Breast epithelium (tissue), 4 donors: ENCODE results near the gene ERN1. TPM values are rescaled to one million over a fixed set of nuclear protein-coding genes. Genes with fewer than 3 reads are reported as not detected.

Experiments
- DNase-seq, 2 donors: peaks; one replicate each; pipeline ENCODE4 v3.0.0-alpha.2; 2019; ENCODE audit warnings: low spot score in 2 of 2
- H3K27ac ChIP-seq, 2 donors: fragments of 200-600 bp; sonication (generic) in 1 of 2; one replicate each; pipeline ENCODE4 v1.5.1; 2016 to 2019; ENCODE audit warnings: mild to moderate bottlenecking in 1 of 2
- H3K27me3 ChIP-seq, 2 donors: fragments of 200-600 bp; sonication (generic) in 1 of 2; one replicate each; pipeline versions ENCODE4 v1.5.1 to v1.6.0; 2017 to 2019; ENCODE audit warnings: control low read depth in 1 of 2, mild to moderate bottlenecking in 1 of 2
- H3K36me3 ChIP-seq: fragments of 200-600 bp; one replicate; pipeline ENCODE4 v1.5.1; 2019
- H3K4me1 ChIP-seq, 2 donors: fragments of 200-600 bp; sonication (generic); one replicate each; pipeline ENCODE4 v1.5.1; 2016 to 2019; ENCODE audit warnings: control low read depth in 1 of 2
- H3K4me3 ChIP-seq, 3 donors: fragments of 200-600 bp; sonication (generic); 1 replicate in 2 of 3; 2 replicates in 1 of 3; pipeline ENCODE4 v1.5.1; 2016 to 2019; ENCODE audit warnings: mild to moderate bottlenecking in 3 of 3, moderate library complexity in 2 of 3
- H3K9me3 ChIP-seq, 2 donors: fragments of 200-600 bp; sonication (generic) in 1 of 2; one replicate each; pipeline ENCODE4 v1.5.1; 2016 to 2019; ENCODE audit warnings: control low read depth in 1 of 2
- CTCF ChIP-seq, 3 donors: fragments of 450-650 bp; IDR thresholded peaks; one replicate each; pipeline ENCODE4 v1.5.1; 2016 to 2017; ENCODE audit warnings: antibody characterized with exemption in 3 of 3, mild to moderate bottlenecking in 3 of 3, moderate library complexity in 3 of 3
- POLR2A ChIP-seq: fragments of 450-650 bp; IDR thresholded peaks from one replicate; pipeline ENCODE4 v1.6.1; 2016; ENCODE audit warnings: antibody characterized with exemption, mild to moderate bottlenecking, moderate library complexity
- POLR2AphosphoS5 ChIP-seq, 3 donors: sonication (generic); formaldehyde crosslinking; IDR thresholded peaks; one replicate each; pipeline ENCODE4 v1.6.1; 2017; ENCODE audit warnings: antibody characterized with exemption in 3 of 3
- intact Hi-C: fragments of 100-400 bp; cut with DNase I; formaldehyde crosslinking; loops from one replicate; pipeline ENCODE4 v1.15.1; 2023; ENCODE audit warnings: low total_unique reads
- total RNA-seq, 3 donors: library from RNA; depleted of rRNA; stranded (reverse); fragments of >200 nt; gene quantifications; one replicate each; pipeline ENCODE4 v1.1.0, GENCODE V29; 2016

The ERN1 gene
- total RNA-seq, 3 donors from 2014 or later = 13.1 to 40.8 (median 34.7) TPM

GRCh38 chr17:64063766-64064224 lies 66.1 kb downstream of the ERN1 start:
- intact Hi-C loops = no loop called here
- Histone ChIP-seq H3K4me1 (no peaks in the 10 kb centered on the region), H3K36me3 (peaks cover 7% of the 10 kb centered on the region), H3K9me3 (peaks cover 0 to 3% of the 10 kb centered on the region in 2 donors), H3K27me3 (no peaks in the 10 kb centered on the region), H3K27ac (no peak overlapping the region), H3K4me3 (no peak overlapping the region)
- no peak for DNase-seq
- TF ChIP-seq POLR2AphosphoS5 (IDR thresholded peaks at IDR 0.05) (no peak), CTCF (IDR thresholded peaks at IDR 0.05) (peak in 2 of 3 donors; percentile 30 to 36), POLR2A (no peak)

GRCh38 chr17:64063088-64063487 lies 66.9 kb downstream of the ERN1 start:
- no peak for DNase-seq

GRCh38 chr17:64061178-64061898 lies 68.6 kb downstream of the ERN1 start:
- intact Hi-C loops = no loop called here
- TF ChIP-seq POLR2A (no peak), POLR2AphosphoS5 (IDR thresholded peaks at IDR 0.05) (no peak), CTCF (IDR thresholded peaks at IDR 0.05) (no peak)
- H3K36me3 ChIP-seq = no peaks in the 10 kb centered on the region
- DNase-seq = no peak
- peak overlapping the region in 1 of 2 donors; percentile 30 for H3K27ac ChIP-seq
- H3K4me1 ChIP-seq = no peaks in the 10 kb centered on the region
- H3K27me3 ChIP-seq = no peaks in the 10 kb centered on the region
- H3K9me3 ChIP-seq = no peaks in the 10 kb centered on the region
- H3K4me3 ChIP-seq = no peak overlapping the region

More at GRCh38 chr17:64063088-64063487, 66.9 kb downstream of the ERN1 start:
- TF ChIP-seq POLR2A (no peak), CTCF (IDR thresholded peaks at IDR 0.05) (no peak), POLR2AphosphoS5 (IDR thresholded peaks at IDR 0.05) (no peak)
- no peaks in the 10 kb centered on the region for H3K36me3 ChIP-seq
- no peak overlapping the region for H3K4me3 ChIP-seq
- H3K27ac ChIP-seq = no peak overlapping the region
- no peaks in the 10 kb centered on the region for H3K4me1 ChIP-seq
- intact Hi-C loops = no loop called here
- H3K27me3 ChIP-seq = no peaks in the 10 kb centered on the region
- no peaks in the 10 kb centered on the region for H3K9me3 ChIP-seq

GRCh38 chr17:64060331-64060730 lies 69.6 kb downstream of the ERN1 start:
- DNase-seq = no peak
- intact Hi-C loops = no loop called here
- H3K9me3 ChIP-seq = no peaks in the 10 kb centered on the region
- TF ChIP-seq POLR2A = no peak
- TF ChIP-seq CTCF (IDR thresholded peaks at IDR 0.05) = no peak
- peaks cover 0 to 5% of the 10 kb centered on the region in 2 donors for H3K4me1 ChIP-seq
- H3K4me3 ChIP-seq = no peak overlapping the region
- H3K27me3 ChIP-seq = no peaks in the 10 kb centered on the region
- no peaks in the 10 kb centered on the region for H3K36me3 ChIP-seq
- no peak overlapping the region for H3K27ac ChIP-seq

GRCh38 chr17:64059756-64060155 lies 70.2 kb downstream of the ERN1 start:
- DNase-seq = no peak
- TF ChIP-seq POLR2A (no peak), CTCF (IDR thresholded peaks at IDR 0.05) (no peak), POLR2AphosphoS5 (IDR thresholded peaks at IDR 0.05) (no peak)
- Histone ChIP-seq H3K4me3 (no peak overlapping the region), H3K27ac (no peak overlapping the region), H3K9me3 (no peaks in the 10 kb centered on the region), H3K36me3 (no peaks in the 10 kb centered on the region), H3K4me1 (peaks cover 0 to 5% of the 10 kb centered on the region in 2 donors), H3K27me3 (no peaks in the 10 kb centered on the region)
- intact Hi-C loops = no loop called here
